ENCODE results near the gene POLA2.

DNA sequence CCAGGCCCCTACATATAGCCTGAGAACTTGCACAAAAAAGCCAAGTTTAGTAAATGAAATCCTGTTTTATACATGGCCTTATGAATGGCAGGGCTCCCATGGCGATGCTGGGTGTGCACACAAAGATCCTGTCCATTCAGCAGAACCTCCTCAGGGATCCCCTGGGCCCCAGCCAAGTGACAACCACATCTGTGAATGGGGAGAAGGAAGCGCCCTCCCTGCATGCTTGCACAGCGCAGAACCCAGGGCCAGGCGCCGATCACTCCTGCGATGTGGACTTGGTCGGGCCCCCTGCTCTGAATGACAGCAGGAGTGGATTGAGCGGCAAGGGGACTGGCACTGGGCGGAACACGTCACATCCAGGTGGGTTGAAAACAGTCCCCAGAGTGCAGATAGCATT lies 48.5 kb downstream of the POLA2 start:
- no peak for TF ChIP-seq EZH2 (IDR thresholded peaks at IDR 0.05; ENCODE audit: low read length)
- TF ChIP-seq, protein P1, sequence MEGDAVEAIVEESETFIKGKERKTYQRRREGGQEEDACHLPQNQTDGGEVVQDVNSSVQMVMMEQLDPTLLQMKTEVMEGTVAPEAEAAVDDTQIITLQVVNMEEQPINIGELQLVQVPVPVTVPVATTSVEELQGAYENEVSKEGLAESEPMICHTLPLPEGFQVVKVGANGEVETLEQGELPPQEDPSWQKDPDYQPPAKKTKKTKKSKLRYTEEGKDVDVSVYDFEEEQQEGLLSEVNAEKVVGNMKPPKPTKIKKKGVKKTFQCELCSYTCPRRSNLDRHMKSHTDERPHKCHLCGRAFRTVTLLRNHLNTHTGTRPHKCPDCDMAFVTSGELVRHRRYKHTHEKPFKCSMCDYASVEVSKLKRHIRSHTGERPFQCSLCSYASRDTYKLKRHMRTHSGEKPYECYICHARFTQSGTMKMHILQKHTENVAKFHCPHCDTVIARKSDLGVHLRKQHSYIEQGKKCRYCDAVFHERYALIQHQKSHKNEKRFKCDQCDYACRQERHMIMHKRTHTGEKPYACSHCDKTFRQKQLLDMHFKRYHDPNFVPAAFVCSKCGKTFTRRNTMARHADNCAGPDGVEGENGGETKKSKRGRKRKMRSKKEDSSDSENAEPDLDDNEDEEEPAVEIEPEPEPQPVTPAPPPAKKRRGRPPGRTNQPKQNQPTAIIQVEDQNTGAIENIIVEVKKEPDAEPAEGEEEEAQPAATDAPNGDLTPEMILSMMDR (optimal IDR thresholded peaks at IDR 0.05 in 1 of 3, IDR thresholded peaks at IDR 0.05 in 1 of 3, conservative IDR thresholded peaks at IDR 0.05 in 1 of 3; ENCODE audit: extremely low read depth in 1 of 3, insufficient read depth in 2 of 3, low read length in 3 of 3): no peak

All from keratinocyte (primary cell).